Measurements from ENCODE around the gene NOX3.

Gene NOX3

GRCh38 chr6:155373276-155373675, 82.4 kb downstream of the NOX3 start:
- no peak for DNase-seq (ENCODE audit: low read depth in 1 of 2, low spot score in 1 of 2)
- TF ChIP-seq REST (IDR thresholded peaks at IDR 0.05; ENCODE audit: insufficient replicate concordance, low read depth) = no peak
- TF ChIP-seq POLR2AphosphoS5 (IDR thresholded peaks at IDR 0.05; ENCODE audit: low read depth) = no peak
- TF ChIP-seq GABPA (IDR thresholded peaks at IDR 0.05; ENCODE audit: low read depth) = no peak
- TF ChIP-seq CTCF (IDR thresholded peaks at IDR 0.05; ENCODE audit: insufficient read depth, low read length) = no peak
- TF ChIP-seq SPI1 (IDR thresholded peaks at IDR 0.05; ENCODE audit: borderline replicate concordance, low read depth) = no peak
- no peaks in the 10 kb centered on the region for H3K27me3 ChIP-seq (ENCODE audit: insufficient read depth, poor library complexity, severe bottlenecking)
- H3K27ac ChIP-seq (replicated peaks) = no peak overlapping the region
- no peak overlapping the region for H3K4me3 ChIP-seq (replicated peaks; ENCODE audit: insufficient read depth, low read length)

GRCh38 chr6:155372256-155372655, 83.4 kb downstream of the NOX3 start:
- Histone ChIP-seq H3K27me3 (ENCODE audit: insufficient read depth, poor library complexity, severe bottlenecking) (no peaks in the 10 kb centered on the region), H3K27ac (replicated peaks) (no peak overlapping the region), H3K4me3 (replicated peaks; ENCODE audit: insufficient read depth, low read length) (no peak overlapping the region)
- TF ChIP-seq SPI1 (IDR thresholded peaks at IDR 0.05; ENCODE audit: borderline replicate concordance, low read depth) = 0 out of 2 replicates have a peak, but pooled peaks have one; percentile 34
- TF ChIP-seq CTCF (IDR thresholded peaks at IDR 0.05; ENCODE audit: insufficient read depth, low read length) = no peak
- no peak for TF ChIP-seq GABPA (IDR thresholded peaks at IDR 0.05; ENCODE audit: low read depth)
- TF ChIP-seq REST (IDR thresholded peaks at IDR 0.05; ENCODE audit: insufficient replicate concordance, low read depth) = no peak
- TF ChIP-seq POLR2AphosphoS5 (IDR thresholded peaks at IDR 0.05; ENCODE audit: low read depth) = no peak
- no peak for DNase-seq (ENCODE audit: low read depth in 1 of 2, low spot score in 1 of 2)

GRCh38 chr6:155371230-155371629, 84.4 kb downstream of the NOX3 start:
- TF ChIP-seq CTCF (IDR thresholded peaks at IDR 0.05; ENCODE audit: insufficient read depth, low read length) = no peak
- no peak for TF ChIP-seq POLR2AphosphoS5 (IDR thresholded peaks at IDR 0.05; ENCODE audit: low read depth)
- TF ChIP-seq GABPA (IDR thresholded peaks at IDR 0.05; ENCODE audit: low read depth) = no peak
- TF ChIP-seq SPI1 (IDR thresholded peaks at IDR 0.05; ENCODE audit: borderline replicate concordance, low read depth) = no peak
- no peak for TF ChIP-seq REST (IDR thresholded peaks at IDR 0.05; ENCODE audit: insufficient replicate concordance, low read depth)
- DNase-seq (ENCODE audit: low read depth in 1 of 2, low spot score in 1 of 2) = no peak
- no peak overlapping the region for H3K4me3 ChIP-seq (replicated peaks; ENCODE audit: insufficient read depth, low read length)
- H3K27ac ChIP-seq (replicated peaks) = no peak overlapping the region
- H3K27me3 ChIP-seq (ENCODE audit: insufficient read depth, poor library complexity, severe bottlenecking) = no peaks in the 10 kb centered on the region
